GM18517 (cell line): ENCODE results near the gene IGF2BP3.

Experiments used
- ATAC-seq: cut with Tn5 transposase; IDR thresholded peaks from one replicate; pipeline ENCODE4 v1.9.1; 2021; ENCODE audit warnings: mild to moderate bottlenecking, moderate library complexity; ENCODE audit not compliant: unreplicated experiment

IGF2BP3 gene

DNA sequence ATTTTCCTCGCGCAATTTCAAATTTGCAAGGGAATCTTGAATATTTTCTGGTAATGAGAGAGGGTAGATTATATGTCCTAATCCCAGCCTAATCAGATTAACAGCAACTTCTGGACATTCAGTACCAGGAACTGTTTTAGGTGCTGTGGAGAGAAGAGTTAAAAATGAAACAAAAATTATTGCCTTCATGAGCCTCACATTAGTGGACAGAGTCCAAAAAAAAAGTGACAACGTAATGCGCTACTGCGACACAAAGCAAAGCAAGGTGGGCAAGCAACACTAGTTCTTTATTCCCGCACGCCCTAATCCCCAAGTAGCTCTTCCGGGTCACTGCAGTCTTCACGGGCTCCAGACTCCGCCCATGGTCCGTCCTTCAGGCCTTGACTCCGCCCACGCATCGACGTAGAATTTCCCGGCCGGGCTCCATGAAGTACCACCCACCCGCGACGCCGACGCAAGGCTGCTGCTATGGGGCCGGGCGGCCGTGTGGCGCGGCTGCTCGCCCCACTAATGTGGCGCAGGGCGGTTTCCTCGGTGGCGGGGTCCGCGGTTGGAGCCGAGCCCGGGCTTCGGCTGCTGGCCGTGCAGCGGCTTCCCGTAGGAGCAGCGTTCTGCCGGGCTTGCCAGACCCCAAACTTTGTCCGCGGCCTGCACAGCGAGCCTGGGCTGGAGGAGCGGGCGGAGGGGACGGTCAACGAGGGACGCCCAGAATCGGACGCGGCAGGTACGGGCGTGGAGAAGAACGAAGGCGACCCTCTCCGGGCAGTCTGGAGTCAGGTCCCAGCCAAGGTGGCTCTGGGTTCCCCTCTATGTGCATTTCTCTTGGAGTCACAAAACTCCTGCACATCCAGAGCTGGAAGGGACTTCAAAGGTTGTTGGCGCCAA is 171.2 kb downstream of the IGF2BP3 start, which contains the start of gene MALSU1:
MALSU1 (plus strand) TSS at position 455 of the 885 bp plus-strand sequence; CDS start at position 469, 14 bp downstream.
- ATAC-seq, result peak; percentile 97

DNA sequence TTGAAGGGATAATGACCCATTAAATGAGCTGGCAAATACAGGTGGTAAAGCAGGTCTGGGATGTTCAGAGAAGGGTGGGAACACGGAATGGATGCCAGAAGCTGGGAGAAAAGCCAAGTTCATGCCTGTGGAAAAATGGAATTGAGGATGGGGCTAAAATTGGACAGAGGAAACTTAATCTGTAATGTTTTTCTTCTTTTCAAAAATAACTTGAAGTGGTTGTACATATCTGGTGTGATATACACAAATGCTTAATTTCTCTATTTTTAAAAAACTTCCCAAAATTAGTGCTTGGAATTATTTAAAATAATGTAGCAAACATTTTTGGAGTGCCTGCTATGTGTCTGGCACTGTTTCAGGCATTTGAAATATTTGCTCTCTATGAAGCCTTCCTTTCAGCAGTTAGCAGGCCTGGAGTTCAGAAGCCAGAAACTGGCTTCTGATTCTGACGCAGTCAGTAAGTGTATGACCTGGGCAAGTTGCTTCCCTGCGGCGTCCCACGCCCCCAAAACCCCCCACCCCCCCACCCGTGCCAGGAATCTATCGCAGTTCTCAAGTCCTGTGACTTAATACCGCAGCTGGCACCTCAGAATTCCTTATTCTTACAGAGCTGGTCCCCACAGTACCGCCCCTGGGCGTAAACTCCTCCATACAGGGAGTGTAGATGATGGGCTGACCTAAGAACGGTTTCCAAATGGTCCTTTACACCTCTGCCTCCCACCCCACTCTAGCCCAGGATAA is 172.0 kb downstream of the IGF2BP3 start:
- ATAC-seq, result no peak

DNA sequence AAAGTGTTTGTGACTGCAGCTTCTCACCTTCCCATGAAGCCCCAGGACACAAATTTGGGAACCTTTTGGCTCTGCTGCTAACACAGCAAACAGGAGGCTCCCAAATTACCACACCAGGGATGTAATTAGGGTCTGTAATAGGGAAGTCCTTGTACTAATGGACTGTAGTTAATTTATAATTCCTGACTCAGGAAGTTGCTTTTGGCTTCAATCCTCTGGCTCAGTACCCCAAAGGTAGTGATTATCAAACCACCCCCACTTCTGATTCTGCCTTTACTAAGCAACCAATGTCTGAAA is 174.9 kb downstream of the IGF2BP3 start:
- no peak for ATAC-seq

- no peak for ATAC-seq
Measured at GRCh38 chr7:23294549-23295400, 175.5 kb downstream of the IGF2BP3 start.

DNA sequence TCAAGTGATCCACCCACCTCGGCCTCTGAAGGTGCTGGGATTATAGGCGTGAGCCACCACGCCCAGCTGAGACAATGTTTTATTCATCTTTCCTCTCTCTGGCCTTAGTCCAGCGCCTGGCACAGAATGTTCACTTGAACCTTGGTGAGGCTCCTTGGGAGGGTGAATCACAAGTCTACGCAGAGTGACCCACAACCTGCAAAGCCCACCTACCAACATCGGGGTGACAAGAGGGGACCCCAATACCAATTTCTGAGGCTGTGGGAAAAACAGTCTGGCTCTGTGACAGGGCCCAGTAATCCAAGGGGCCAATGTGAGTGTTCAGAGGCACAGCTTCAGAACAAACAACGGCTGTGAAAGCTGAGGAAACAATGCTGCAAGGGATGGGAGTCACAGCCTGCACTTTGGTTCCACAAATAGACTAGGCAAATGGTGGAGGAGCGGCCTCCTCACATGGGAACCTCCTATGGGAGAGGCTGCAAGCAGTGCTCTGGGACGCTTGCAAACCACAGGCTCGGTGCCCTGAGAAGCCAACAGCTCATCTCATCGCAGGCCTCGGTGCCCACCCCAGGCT is 176.7 kb downstream of the IGF2BP3 start:
- no peak for ATAC-seq

DNA sequence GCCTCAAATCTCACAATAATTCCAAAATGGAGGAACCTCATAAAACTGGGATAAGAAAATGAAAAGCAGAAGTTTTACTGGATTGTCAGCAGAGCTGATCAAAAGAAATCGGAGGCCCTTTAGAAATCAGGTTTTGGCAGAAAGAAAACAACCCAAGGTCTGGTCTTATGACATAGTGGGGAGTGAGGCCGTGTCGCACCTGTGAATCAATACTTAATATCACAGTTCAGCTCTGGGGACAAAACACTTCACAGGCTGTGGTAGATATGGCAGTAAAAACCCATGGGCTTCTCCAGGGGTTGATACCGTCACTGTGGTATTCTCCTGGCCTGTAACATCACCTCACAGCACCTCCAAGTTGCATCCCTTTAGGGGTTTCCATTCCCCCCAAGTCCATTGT is 177.7 kb downstream of the IGF2BP3 start:
- ATAC-seq, result no peak

GRCh38 chr7:23291957-23292560 is 178.2 kb downstream of the IGF2BP3 start:
- no peak for ATAC-seq

DNA sequence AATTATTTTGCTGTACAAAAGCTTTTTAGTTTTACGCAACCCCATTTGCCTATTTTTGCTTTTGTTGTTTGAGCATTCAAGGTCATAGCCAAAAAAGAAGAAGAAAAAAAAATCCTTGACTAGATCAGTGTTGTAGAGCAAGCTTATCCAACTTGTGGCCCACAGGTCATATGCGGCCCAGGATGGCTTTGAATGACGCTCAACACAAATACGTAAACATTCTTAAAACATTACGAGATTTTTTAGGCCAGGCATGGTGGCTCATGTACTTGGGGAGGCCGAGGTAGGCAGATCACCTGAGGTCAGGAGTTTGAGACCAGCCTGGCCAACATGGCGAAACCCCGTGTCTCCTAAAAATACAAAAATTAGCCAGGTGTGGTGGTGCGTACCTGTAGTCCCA is 179.3 kb downstream of the IGF2BP3 start:
- ATAC-seq, result no peak

GRCh38 chr7:23287612-23288011 is 182.7 kb downstream of the IGF2BP3 start:
- no peak for ATAC-seq

- no peak for ATAC-seq
Measured at GRCh38 chr7:23285657-23286646, 184.3 kb downstream of the IGF2BP3 start.

- no peak for ATAC-seq
Measured at GRCh38 chr7:23284871-23285270, 185.4 kb downstream of the IGF2BP3 start.

- no peak for ATAC-seq
Measured at GRCh38 chr7:23283086-23283485, 187.2 kb downstream of the IGF2BP3 start.

- no peak for ATAC-seq
Measured at GRCh38 chr7:23279819-23280525, 190.3 kb downstream of the IGF2BP3 start.

GRCh38 chr7:23277359-23277989 is 192.8 kb downstream of the IGF2BP3 start:
- no peak for ATAC-seq

DNA sequence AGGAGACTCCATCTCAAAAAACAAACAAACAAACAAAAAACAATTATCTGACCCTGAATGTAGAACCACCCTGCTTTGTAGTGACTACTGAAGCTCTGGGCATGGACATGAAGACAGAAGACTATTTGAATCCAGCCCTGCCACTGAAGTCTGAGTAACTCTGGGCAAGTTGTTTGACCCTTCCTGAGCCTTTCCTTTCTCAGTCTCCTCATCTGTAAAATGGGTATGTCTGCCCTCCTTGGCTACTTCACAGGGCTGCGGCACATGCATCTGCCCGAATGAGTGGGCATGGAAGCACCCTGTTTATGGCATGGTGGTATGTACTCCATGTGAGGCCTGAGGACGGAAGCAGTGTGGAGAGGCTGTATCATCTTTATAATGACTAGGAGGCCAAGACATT is 193.3 kb downstream of the IGF2BP3 start:
- ATAC-seq, result no peak

DNA sequence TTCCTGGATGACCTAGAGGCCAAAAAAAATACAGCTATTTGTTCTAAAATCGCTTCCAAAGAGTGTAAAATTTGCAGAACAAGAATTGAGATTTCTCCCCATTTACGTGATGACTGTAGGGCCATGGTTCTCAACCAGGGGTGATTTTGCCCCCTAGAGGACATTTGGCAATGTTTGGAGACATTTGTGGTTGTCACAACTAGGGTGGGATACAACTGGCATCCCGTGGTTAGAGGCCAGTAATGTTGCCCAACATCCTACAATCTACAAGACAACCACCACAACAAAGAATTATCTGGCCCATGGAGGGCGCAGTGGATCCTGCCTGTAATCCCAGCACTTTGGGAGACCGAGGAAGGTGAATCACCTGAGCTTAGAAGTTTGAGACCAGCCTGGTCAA is 193.9 kb downstream of the IGF2BP3 start:
- ATAC-seq, result no peak

GRCh38 chr7:23275912-23276311 is 194.4 kb downstream of the IGF2BP3 start:
- no peak for ATAC-seq

DNA sequence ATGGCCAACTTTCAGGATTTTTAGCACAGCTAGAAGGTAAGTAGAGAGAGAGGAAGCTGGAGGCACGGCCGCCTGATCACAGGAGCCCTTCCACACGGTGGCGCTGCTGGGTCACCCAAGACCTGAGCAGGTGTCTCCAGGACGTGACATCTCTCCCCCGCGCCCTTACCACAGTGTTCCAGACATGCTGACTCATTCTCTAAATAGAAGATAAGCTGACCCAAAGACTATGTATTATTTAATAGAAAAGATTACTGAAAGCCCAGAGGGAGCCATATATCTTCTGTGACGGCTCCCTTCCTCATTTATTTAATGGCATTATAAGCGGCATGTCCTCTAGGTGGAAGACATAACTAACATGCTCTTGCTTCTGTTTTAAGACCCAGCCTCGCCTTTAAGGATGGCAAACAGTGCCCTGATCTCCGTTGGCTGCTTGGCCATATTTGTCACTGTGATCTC is 197.1 kb downstream of the IGF2BP3 start:
- peak; percentile 97 for ATAC-seq
